Lung (tissue), 12 donors: Measurements from ENCODE around the gene PDE1C. TPM values are rescaled to one million over a fixed set of nuclear protein-coding genes. Genes with fewer than 3 reads are reported as not detected.

Experiments used
- ATAC-seq: fragments of 200-7000 bp; cut with Tn5 transposase; one replicate; pipeline ENCODE4 v1.9.1; 2020; ENCODE audit warnings: moderate number of reproducible peaks; ENCODE audit not compliant: insufficient read depth, low FRiP score
- DNase-seq, 3 donors: peaks; one replicate each; pipeline ENCODE4 v3.0.0-alpha.2; 2013 to 2017
- H3K27ac ChIP-seq, 2 donors: one replicate each; pipeline ENCODE4 v1.5.1; 2013; ENCODE audit warnings: mild to moderate bottlenecking in 2 of 2, moderate library complexity in 2 of 2, control low read depth in 1 of 2, inconsistent platforms in 1 of 2, low read depth in 1 of 2, low read length in 1 of 2
- H3K27me3 ChIP-seq, 3 donors: one replicate each; pipeline ENCODE4 v1.5.1; 2013; ENCODE audit warnings: low read length in 2 of 3; ENCODE audit not compliant: control insufficient read depth in 3 of 3, insufficient read depth in 3 of 3
- H3K36me3 ChIP-seq, 4 donors: one replicate each; pipeline ENCODE4 v1.5.1; 2013; ENCODE audit warnings: low read length in 4 of 4, mild to moderate bottlenecking in 1 of 4, moderate library complexity in 1 of 4; ENCODE audit not compliant: control insufficient read depth in 4 of 4, insufficient read depth in 4 of 4
- H3K4me1 ChIP-seq, 5 donors: one replicate each; pipeline ENCODE4 v1.5.1; 2013; ENCODE audit warnings: low read length in 5 of 5, mild to moderate bottlenecking in 2 of 5, moderate library complexity in 1 of 5; ENCODE audit not compliant: control insufficient read depth in 5 of 5, insufficient read depth in 5 of 5
- H3K4me3 ChIP-seq: one replicate; pipeline ENCODE4 v1.5.1; 2013; ENCODE audit warnings: mild to moderate bottlenecking, control low read depth, moderate library complexity
- H3K9ac ChIP-seq, 2 donors: one replicate each; pipeline ENCODE4 v1.5.1; 2013; ENCODE audit warnings: low read length in 2 of 2, control low read depth in 1 of 2; ENCODE audit not compliant: insufficient read depth in 1 of 2
- H3K9me3 ChIP-seq, 4 donors: one replicate each; pipeline ENCODE4 v1.5.1; 2013; ENCODE audit warnings: low read length in 3 of 4, mild to moderate bottlenecking in 1 of 4, moderate library complexity in 1 of 4; ENCODE audit not compliant: control insufficient read depth in 4 of 4, insufficient read depth in 3 of 4
- WGBS, 2 donors: extraction: QIAGEN DNeasy Blood & Tissue Kit; methylation state at CpG; one replicate each; pipeline ENCODE4 v1.1.7; 2013; 5-methylcytosine and 5-hydroxymethylcytosine counted together
- polyA plus RNA-seq, 2 donors: library from polyadenylated mRNA; stranded (reverse); fragments of 200-250 nt; gene quantifications; one replicate each; pipeline ENCODE4 v1.2.1, GENCODE V29; 2013
- total RNA-seq, 2 donors: library from RNA; depleted of rRNA in 1 of 2; stranded (reverse); fragments of >200 nt in 1 of 2; gene quantifications; one replicate each; pipeline ENCODE4 v1.2.1, GENCODE V29; 2014 to 2021
- TF ChIP-seq, protein P1 (sequence below): IDR thresholded peaks from 2 replicates; pipeline ENCODE4 v1.5.1; 2012; ENCODE audit warnings: mild to moderate bottlenecking; ENCODE audit errors: control extremely low read depth, extremely low read depth
- donor health status: control.
- donor health status: control.
- donor health status: Bipolar disorder and iron deficiency.
- donor health status: healthy.
- donor health status: DM: yes; HTN: yes; CAD: no.

The PDE1C gene
- total and polyA plus RNA-seq, 4 donors: 1.9 to 14.3 (median 6.1) TPM

DNA sequence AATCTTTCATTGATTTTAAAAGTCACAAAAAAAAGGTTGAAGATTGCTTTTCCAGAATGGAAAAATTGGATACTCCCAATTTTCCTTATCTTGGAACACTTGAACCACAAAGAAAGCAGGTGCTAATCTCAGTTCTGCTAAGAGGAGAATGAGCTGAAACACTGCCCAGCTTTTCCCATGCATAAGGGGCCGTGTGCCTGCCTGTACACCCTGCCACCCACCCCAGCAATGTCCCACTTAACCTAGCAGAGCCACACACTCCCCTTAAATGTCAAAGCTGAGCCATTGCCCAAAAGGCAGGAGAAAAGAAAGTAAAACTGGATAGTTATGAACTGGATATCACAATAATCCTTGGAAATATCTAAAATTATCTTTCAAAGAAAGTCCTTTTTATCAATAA is 13.4 kb downstream of the PDE1C start:
- peaks cover 0 to 37% (median 0%) of the 10 kb centered on the region in 5 donors for H3K4me1 ChIP-seq
- H3K27me3 ChIP-seq: no peaks in the 10 kb centered on the region
- ATAC-seq: no peak

DNA sequence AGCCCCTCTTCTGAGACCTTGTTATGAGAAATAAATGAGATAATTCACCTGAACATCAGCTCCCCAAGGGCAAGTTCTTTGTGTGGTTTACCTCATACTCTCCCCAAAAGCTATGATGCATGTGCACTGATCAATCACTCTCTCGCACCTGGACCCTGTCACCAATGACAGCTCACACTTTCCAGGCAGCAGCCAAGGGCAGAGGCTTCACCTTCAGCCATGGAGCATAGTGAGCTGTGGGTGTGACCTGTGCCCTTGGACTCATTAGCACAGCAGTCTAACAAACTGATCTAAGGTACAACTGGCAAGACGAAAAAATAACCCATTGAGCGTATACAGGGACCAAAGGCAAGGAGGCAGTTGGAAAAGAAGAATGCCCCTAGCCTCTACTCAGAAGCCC is 17.0 kb downstream of the PDE1C start:
- peaks cover 0 to 5% (median 0%) of the 10 kb centered on the region in 4 donors for H3K36me3 ChIP-seq
- peaks cover 0 to 25% (median 0%) of the 10 kb centered on the region in 5 donors for H3K4me1 ChIP-seq
- TF ChIP-seq, protein P1, sequence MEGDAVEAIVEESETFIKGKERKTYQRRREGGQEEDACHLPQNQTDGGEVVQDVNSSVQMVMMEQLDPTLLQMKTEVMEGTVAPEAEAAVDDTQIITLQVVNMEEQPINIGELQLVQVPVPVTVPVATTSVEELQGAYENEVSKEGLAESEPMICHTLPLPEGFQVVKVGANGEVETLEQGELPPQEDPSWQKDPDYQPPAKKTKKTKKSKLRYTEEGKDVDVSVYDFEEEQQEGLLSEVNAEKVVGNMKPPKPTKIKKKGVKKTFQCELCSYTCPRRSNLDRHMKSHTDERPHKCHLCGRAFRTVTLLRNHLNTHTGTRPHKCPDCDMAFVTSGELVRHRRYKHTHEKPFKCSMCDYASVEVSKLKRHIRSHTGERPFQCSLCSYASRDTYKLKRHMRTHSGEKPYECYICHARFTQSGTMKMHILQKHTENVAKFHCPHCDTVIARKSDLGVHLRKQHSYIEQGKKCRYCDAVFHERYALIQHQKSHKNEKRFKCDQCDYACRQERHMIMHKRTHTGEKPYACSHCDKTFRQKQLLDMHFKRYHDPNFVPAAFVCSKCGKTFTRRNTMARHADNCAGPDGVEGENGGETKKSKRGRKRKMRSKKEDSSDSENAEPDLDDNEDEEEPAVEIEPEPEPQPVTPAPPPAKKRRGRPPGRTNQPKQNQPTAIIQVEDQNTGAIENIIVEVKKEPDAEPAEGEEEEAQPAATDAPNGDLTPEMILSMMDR: no peak
- ATAC-seq: no peak
- peak overlapping the region in 1 of 2 donors; percentile 71 for H3K27ac ChIP-seq
- peaks cover 0 to 2% (median 0%) of the 10 kb centered on the region in 4 donors for H3K9me3 ChIP-seq
- H3K4me3 ChIP-seq: no peak overlapping the region
- 93 to 96% methylated on average over 3 of the region's 3 CpGs for WGBS, 2 donors
- no peaks in the 10 kb centered on the region for H3K27me3 ChIP-seq
- no peak overlapping the region for H3K9ac ChIP-seq
- DNase-seq: no peak

More for the DNA sequence above, 13.4 kb downstream of the PDE1C start:
- DNase-seq: no peak
- no peak overlapping the region for H3K27ac ChIP-seq
- H3K4me3 ChIP-seq: no peak overlapping the region
- 55 to 59% methylated on average over 1 of the region's 1 CpG for WGBS, 2 donors
- no peak overlapping the region for H3K9ac ChIP-seq
- no peaks in the 10 kb centered on the region for H3K36me3 ChIP-seq
- TF ChIP-seq, protein P1: no peak
- peaks cover 0 to 4% (median 0%) of the 10 kb centered on the region in 4 donors for H3K9me3 ChIP-seq

DNA sequence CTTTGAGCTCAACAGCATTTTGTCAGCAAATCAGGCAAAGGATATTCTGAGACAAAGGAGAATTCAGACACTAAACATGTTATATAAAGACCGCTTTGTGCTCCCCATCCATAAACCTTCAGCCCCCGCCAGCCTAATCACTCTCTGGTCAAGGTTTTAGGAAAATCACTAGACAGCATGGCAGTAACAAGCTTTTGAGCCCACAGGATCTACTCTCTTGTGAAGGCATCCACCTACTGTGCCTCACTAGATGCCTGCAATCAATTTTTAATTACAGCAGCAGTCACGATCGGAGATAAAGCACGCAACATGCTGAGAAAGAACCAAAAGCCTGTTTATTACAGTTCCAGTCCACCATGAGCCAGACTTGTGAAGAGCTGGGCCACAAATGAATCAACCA is 19.1 kb downstream of the PDE1C start:
- H3K36me3 ChIP-seq: peaks cover 0 to 5% (median 0%) of the 10 kb centered on the region in 4 donors
- peaks cover 0 to 15% (median 0%) of the 10 kb centered on the region in 5 donors for H3K4me1 ChIP-seq
- peaks cover 0 to 2% (median 0%) of the 10 kb centered on the region in 4 donors for H3K9me3 ChIP-seq
- H3K4me3 ChIP-seq: no peak overlapping the region
- 97% methylated on average over 5 of the region's 5 CpGs for WGBS, 2 donors
- TF ChIP-seq, protein P1: no peak
- H3K27me3 ChIP-seq: no peaks in the 10 kb centered on the region
- ATAC-seq: no peak
- DNase-seq: no peak
- no peak overlapping the region for H3K27ac ChIP-seq
- no peak overlapping the region for H3K9ac ChIP-seq

DNA sequence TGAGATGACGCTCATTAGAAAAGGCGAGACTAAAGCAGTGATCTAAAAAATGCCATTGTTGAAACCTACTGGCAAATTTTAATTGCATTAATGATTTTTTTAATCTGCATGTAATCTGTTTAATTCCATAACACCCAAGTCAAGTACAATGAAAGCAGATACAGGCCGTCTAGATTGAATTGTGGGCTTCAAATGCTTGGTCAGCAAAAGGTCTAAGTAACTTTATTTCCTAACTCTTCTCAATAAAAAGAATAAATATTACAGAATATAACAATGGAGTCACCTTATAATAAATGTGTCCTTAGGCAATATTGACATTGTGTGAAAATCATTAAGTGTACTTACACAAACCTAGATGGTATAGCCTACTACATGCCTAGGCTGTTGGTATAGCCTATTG is 20.6 kb downstream of the PDE1C start:
- H3K4me1 ChIP-seq: peaks cover 0 to 19% (median 0%) of the 10 kb centered on the region in 5 donors
- TF ChIP-seq, protein P1: no peak
- H3K9ac ChIP-seq: no peak overlapping the region
- WGBS, 2 donors: 63 to 85% methylated on average over 3 of the region's 3 CpGs
- H3K4me3 ChIP-seq: no peak overlapping the region
- H3K9me3 ChIP-seq: peaks cover 0 to 2% (median 0%) of the 10 kb centered on the region in 4 donors
- ATAC-seq (no peak), DNase-seq (no peak)
- H3K27ac ChIP-seq: no peak overlapping the region
- no peaks in the 10 kb centered on the region for H3K27me3 ChIP-seq
- H3K36me3 ChIP-seq: peaks cover 0 to 5% (median 0%) of the 10 kb centered on the region in 4 donors
